ENCODE measurements around the gene DMGDH.

DNA sequence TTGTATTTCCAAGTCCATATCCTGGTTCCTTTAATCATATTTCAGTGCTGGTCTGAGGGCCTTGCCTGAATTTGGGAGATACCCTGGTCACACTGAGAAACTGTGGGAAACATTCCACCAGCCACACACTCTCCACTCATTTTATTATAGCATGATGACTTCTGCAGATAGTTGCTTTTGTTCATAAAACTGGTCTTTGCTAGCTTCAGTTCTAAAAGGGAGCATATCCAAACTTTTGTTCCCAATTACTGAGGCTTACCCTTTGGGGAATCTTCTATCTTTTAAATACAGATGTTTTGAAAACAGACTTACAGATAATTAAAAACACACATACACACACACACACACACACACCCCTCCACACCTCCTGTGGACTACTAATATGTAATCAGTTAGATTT lies 21.0 kb downstream of the DMGDH start:
- TF ChIP-seq CREB1 (IDR thresholded peaks at IDR 0.05; ENCODE audit: low read depth) (no peak), TEAD4 (IDR thresholded peaks at IDR 0.05) (no peak), NFIC (IDR thresholded peaks at IDR 0.05) (no peak), TCF12 (IDR thresholded peaks at IDR 0.05; ENCODE audit: low read depth) (no peak), YY1 (IDR thresholded peaks at IDR 0.05; ENCODE audit: low read depth) (no peak), RAD21 (IDR thresholded peaks at IDR 0.05; ENCODE audit: low read depth) (no peak)
- TF ChIP-seq, protein P1, sequence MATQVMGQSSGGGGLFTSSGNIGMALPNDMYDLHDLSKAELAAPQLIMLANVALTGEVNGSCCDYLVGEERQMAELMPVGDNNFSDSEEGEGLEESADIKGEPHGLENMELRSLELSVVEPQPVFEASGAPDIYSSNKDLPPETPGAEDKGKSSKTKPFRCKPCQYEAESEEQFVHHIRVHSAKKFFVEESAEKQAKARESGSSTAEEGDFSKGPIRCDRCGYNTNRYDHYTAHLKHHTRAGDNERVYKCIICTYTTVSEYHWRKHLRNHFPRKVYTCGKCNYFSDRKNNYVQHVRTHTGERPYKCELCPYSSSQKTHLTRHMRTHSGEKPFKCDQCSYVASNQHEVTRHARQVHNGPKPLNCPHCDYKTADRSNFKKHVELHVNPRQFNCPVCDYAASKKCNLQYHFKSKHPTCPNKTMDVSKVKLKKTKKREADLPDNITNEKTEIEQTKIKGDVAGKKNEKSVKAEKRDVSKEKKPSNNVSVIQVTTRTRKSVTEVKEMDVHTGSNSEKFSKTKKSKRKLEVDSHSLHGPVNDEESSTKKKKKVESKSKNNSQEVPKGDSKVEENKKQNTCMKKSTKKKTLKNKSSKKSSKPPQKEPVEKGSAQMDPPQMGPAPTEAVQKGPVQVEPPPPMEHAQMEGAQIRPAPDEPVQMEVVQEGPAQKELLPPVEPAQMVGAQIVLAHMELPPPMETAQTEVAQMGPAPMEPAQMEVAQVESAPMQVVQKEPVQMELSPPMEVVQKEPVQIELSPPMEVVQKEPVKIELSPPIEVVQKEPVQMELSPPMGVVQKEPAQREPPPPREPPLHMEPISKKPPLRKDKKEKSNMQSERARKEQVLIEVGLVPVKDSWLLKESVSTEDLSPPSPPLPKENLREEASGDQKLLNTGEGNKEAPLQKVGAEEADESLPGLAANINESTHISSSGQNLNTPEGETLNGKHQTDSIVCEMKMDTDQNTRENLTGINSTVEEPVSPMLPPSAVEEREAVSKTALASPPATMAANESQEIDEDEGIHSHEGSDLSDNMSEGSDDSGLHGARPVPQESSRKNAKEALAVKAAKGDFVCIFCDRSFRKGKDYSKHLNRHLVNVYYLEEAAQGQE (IDR thresholded peaks at IDR 0.05; ENCODE audit: low read depth): no peak
- TF ChIP-seq, protein P2, sequence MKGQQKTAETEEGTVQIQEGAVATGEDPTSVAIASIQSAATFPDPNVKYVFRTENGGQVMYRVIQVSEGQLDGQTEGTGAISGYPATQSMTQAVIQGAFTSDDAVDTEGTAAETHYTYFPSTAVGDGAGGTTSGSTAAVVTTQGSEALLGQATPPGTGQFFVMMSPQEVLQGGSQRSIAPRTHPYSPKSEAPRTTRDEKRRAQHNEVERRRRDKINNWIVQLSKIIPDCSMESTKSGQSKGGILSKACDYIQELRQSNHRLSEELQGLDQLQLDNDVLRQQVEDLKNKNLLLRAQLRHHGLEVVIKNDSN (IDR thresholded peaks at IDR 0.05): no peak

All from Ishikawa (cell line).